GM23248 (cell line): ENCODE data around the gene COPS6. TPM values are rescaled to one million over a fixed set of nuclear protein-coding genes. Genes with fewer than 3 reads are reported as not detected.

Experiments
- DNase-seq: peaks from one replicate; pipeline ENCODE4 v3.0.0-alpha.2; 2015
- H2AFZ ChIP-seq: fragments of 200-600 bp; sonication (generic); 2 replicates; pipeline ENCODE4 v1.6.1; 2016; ENCODE audit warnings: antibody characterized with exemption
- H3F3A ChIP-seq: fragments of 200-600 bp; sonication (generic); 2 replicates; pipeline ENCODE4 v1.6.1; 2016; ENCODE audit warnings: mild to moderate bottlenecking, antibody characterized with exemption, mixed run types; ENCODE audit not compliant: insufficient read depth
- H3K27ac ChIP-seq: fragments of 200-600 bp; sonication (generic); 2 replicates; pipeline ENCODE4 v1.5.1; 2016; ENCODE audit warnings: mild to moderate bottlenecking
- H3K27me3 ChIP-seq: fragments of 200-600 bp; sonication (generic); replicated peaks from 2 replicates; pipeline ENCODE4 v1.6.1; 2016; ENCODE audit warnings: mild to moderate bottlenecking; ENCODE audit not compliant: insufficient read depth
- H3K36me3 ChIP-seq: fragments of 200-600 bp; sonication (generic); 2 replicates; pipeline ENCODE4 v1.6.1; 2016; ENCODE audit warnings: low read depth, mild to moderate bottlenecking
- H3K4me1 ChIP-seq: fragments of 200-600 bp; sonication (generic); 2 replicates; pipeline ENCODE4 v1.6.1; 2016; ENCODE audit warnings: mild to moderate bottlenecking; ENCODE audit not compliant: insufficient read depth
- H3K4me2 ChIP-seq: fragments of 200-600 bp; sonication (generic); one replicate; pipeline ENCODE4 v1.6.1; 2016; ENCODE audit warnings: mild to moderate bottlenecking; ENCODE audit not compliant: unreplicated experiment
- H3K4me3 ChIP-seq: fragments of 200-600 bp; sonication (generic); 2 replicates; pipeline ENCODE4 v1.5.1; 2016; ENCODE audit warnings: mild to moderate bottlenecking
- H3K79me2 ChIP-seq: fragments of 200-600 bp; sonication (generic); 2 replicates; pipeline ENCODE4 v1.6.1; 2016; ENCODE audit warnings: mild to moderate bottlenecking; ENCODE audit not compliant: insufficient read depth
- H3K9ac ChIP-seq: fragments of 200-600 bp; sonication (generic); 2 replicates; pipeline ENCODE4 v1.6.1; 2016; ENCODE audit warnings: mild to moderate bottlenecking
- H3K9me2 ChIP-seq: fragments of 200-600 bp; sonication (generic); 2 replicates; pipeline ENCODE4 v1.6.1; 2016; ENCODE audit warnings: mixed run types, mild to moderate bottlenecking, moderate library complexity; ENCODE audit not compliant: insufficient read depth
- H3K9me3 ChIP-seq: fragments of 200-600 bp; sonication (generic); one replicate; pipeline ENCODE4 v1.6.1; 2017; ENCODE audit warnings: low read depth
- H4K20me1 ChIP-seq: fragments of 200-600 bp; sonication (generic); 2 replicates; pipeline ENCODE4 v1.6.0; 2016; ENCODE audit not compliant: insufficient read depth
- EZH2 ChIP-seq: fragments of 200-600 bp; sonication (generic); IDR thresholded peaks from 2 replicates; pipeline ENCODE4 v1.6.1; 2018; ENCODE audit warnings: antibody characterized with exemption, mild to moderate bottlenecking; ENCODE audit not compliant: insufficient read depth, poor library complexity, severe bottlenecking
- EZH2phosphoT487 ChIP-seq: fragments of 200-600 bp; sonication (generic); IDR thresholded peaks from 2 replicates; pipeline ENCODE4 v1.6.1; 2018; ENCODE audit warnings: antibody characterized with exemption, moderate library complexity, mild to moderate bottlenecking, low read depth; ENCODE audit not compliant: insufficient read depth
- WGBS, 2 experiments: methylation state at CpG; one replicate each; pipeline ENCODE4 v1.1.6; 2015 to 2017; ENCODE audit warnings: low lambda C conversion rate in 2 of 2, low coverage in 1 of 2; ENCODE audit errors: missing lambda C conversion rate in 2 of 2; 5-methylcytosine and 5-hydroxymethylcytosine counted together
- in situ Hi-C: fragments of 300-500 bp; cut with MboI; formaldehyde crosslinking; loops from 2 replicates; pipeline ENCODE4 v1.15.0; 2020
- polyA plus RNA-seq: library from polyadenylated mRNA; unstranded; fragments of >200 nt; fragmentation: Nextera tagmentation; extraction: Ambion mirVana; gene quantifications from 2 replicates; pipeline ENCODE4 v1.2.1, GENCODE V29; 2016
- total RNA-seq: library from RNA; depleted of rRNA; stranded (reverse); fragments of >200 nt; shearing (Covaris generic); gene quantifications from 2 replicates; pipeline ENCODE4 v1.2.3, GENCODE V29; 2014

The COPS6 gene
- total and polyA plus RNA-seq, 2 experiments from 2014 or later: 79.1 to 214 TPM

- no peaks in the 10 kb centered on the region for H3K4me1 ChIP-seq
- in situ Hi-C loops: no loop called here
- H3K9ac ChIP-seq: no peak overlapping the region
- 0 out of 2 replicates have a peak, but pooled peaks cover 4% of the 10 kb centered on the region for H3K36me3 ChIP-seq
- no peak overlapping the region for H3K27ac ChIP-seq
- no peak overlapping the region for H2AFZ ChIP-seq
- no peak for DNase-seq
- no peaks in the 10 kb centered on the region for H4K20me1 ChIP-seq
- no peak for TF ChIP-seq EZH2
- no peak for TF ChIP-seq EZH2phosphoT487
- H3F3A ChIP-seq: no peaks in the 10 kb centered on the region; the same call in 1 of the 2 replicates
- no peak overlapping the region for H3K4me2 ChIP-seq
- WGBS, 2 experiments: 98% methylated on average over 4 of the region's 4 CpGs
- no peak overlapping the region for H3K4me3 ChIP-seq
- H3K9me2 ChIP-seq: no peaks in the 10 kb centered on the region
- H3K79me2 ChIP-seq: peaks cover 15% of the 10 kb centered on the region
- no peaks in the 10 kb centered on the region for H3K27me3 ChIP-seq
- no peaks in the 10 kb centered on the region for H3K9me3 ChIP-seq
These were observed 16.8 kb downstream of the COPS6 start for GRCh38 chr7:100105534-100105933.

GRCh38 chr7:100106633-100107032 lies 17.9 kb downstream of the COPS6 start:
- Histone ChIP-seq H2AFZ (no peak overlapping the region), H3K4me2 (no peak overlapping the region), H3K27ac (no peak overlapping the region), H3K9me2 (no peaks in the 10 kb centered on the region), H3K9ac (no peak overlapping the region), H3K79me2 (peaks cover 12% of the 10 kb centered on the region), H3K4me3 (no peak overlapping the region), H3K27me3 (no peaks in the 10 kb centered on the region), H4K20me1 (no peaks in the 10 kb centered on the region), H3K36me3 (0 out of 2 replicates have a peak, but pooled peaks cover 4% of the 10 kb centered on the region), H3F3A (no peaks in the 10 kb centered on the region; the same call in 1 of the 2 replicates), H3K9me3 (no peaks in the 10 kb centered on the region), H3K4me1 (no peaks in the 10 kb centered on the region)
- DNase-seq: no peak
- in situ Hi-C loops: no loop called here
- 72 to 76% methylated on average over 17 of the region's 17 CpGs for WGBS, 2 experiments
- no peak for TF ChIP-seq EZH2
- TF ChIP-seq EZH2phosphoT487: no peak

- no peak overlapping the region for H3K4me2 ChIP-seq
- no peak overlapping the region for H3K4me3 ChIP-seq
- H3K9ac ChIP-seq: no peak overlapping the region
- H2AFZ ChIP-seq: no peak overlapping the region
- no peaks in the 10 kb centered on the region for H3K27me3 ChIP-seq
- no peaks in the 10 kb centered on the region for H3K9me2 ChIP-seq
- DNase-seq: no peak
- H3K79me2 ChIP-seq: peaks cover 11% of the 10 kb centered on the region
- H3K27ac ChIP-seq: no peak overlapping the region
- H3K9me3 ChIP-seq: no peaks in the 10 kb centered on the region
- H3K4me1 ChIP-seq: no peaks in the 10 kb centered on the region
- no peaks in the 10 kb centered on the region for H4K20me1 ChIP-seq
- no peak for TF ChIP-seq EZH2phosphoT487
- H3K36me3 ChIP-seq: 0 out of 2 replicates have a peak, but pooled peaks cover 4% of the 10 kb centered on the region
- in situ Hi-C loops: no loop called here
- 88 to 91% methylated on average over 15 to 25 of the region's 25 CpGs for WGBS, 2 experiments
- H3F3A ChIP-seq: no peaks in the 10 kb centered on the region; the same call in 1 of the 2 replicates
These were observed 18.5 kb downstream of the COPS6 start for GRCh38 chr7:100107125-100107737.

- DNase-seq: no peak
- WGBS, 2 experiments: 75 to 79% methylated on average over 10 to 11 of the region's 11 CpGs
- H3K9me3 ChIP-seq: no peaks in the 10 kb centered on the region
- H3K4me1 ChIP-seq: no peaks in the 10 kb centered on the region
- H3K4me2 ChIP-seq: no peak overlapping the region
- 0 out of 2 replicates have a peak, but pooled peaks cover 4% of the 10 kb centered on the region for H3K36me3 ChIP-seq
- in situ Hi-C loops: no loop called here
- no peak overlapping the region for H3K4me3 ChIP-seq
- no peaks in the 10 kb centered on the region; the same call in 1 of the 2 replicates for H3F3A ChIP-seq
- no peak overlapping the region for H3K9ac ChIP-seq
- H3K79me2 ChIP-seq: peaks cover 4% of the 10 kb centered on the region; the same call in 1 of the 2 replicates
- H4K20me1 ChIP-seq: no peaks in the 10 kb centered on the region
- H2AFZ ChIP-seq: no peak overlapping the region
- no peak overlapping the region for H3K27ac ChIP-seq
- no peaks in the 10 kb centered on the region for H3K27me3 ChIP-seq
- H3K9me2 ChIP-seq: no peaks in the 10 kb centered on the region
- TF ChIP-seq EZH2 (no peak), EZH2phosphoT487 (no peak)
These were observed 19.1 kb downstream of the COPS6 start for GRCh38 chr7:100107890-100108289.
